H1 (cell line): Measurements from ENCODE around the gene MCUR1. TPM values are rescaled to one million over a fixed set of nuclear protein-coding genes. Genes with fewer than 3 reads are reported as not detected.
"Not testable (repeated sequence)": the region's sequence is repeated elsewhere in the genome, so short reads cannot be mapped to it uniquely, and the experiment has no call there.

Source experiments
- CTCF ChIA-PET: fragments of 300-600 bp; sonication (Branson Sonifier 250); formaldehyde crosslinking; loops from one replicate; lab custom pipeline; 2021; ENCODE audit not compliant: partially characterized antibody; lab: Charles Lee
- POLR2A ChIA-PET: fragments of 300-600 bp; sonication (Branson Sonifier 250); formaldehyde crosslinking; loops from one replicate; lab custom pipeline; 2021; ENCODE audit warnings: inconsistent platforms; ENCODE audit not compliant: partially characterized antibody; lab: Charles Lee
- DNase-seq, 2 experiments: peaks; one replicate each; pipeline versions ENCODE4 v3.0.0 to v3.0.0-alpha.2; 2010 to 2022; ENCODE audit warnings: low spot score in 2 of 2, low read depth in 1 of 2, mixed read lengths in 1 of 2
- FAIRE-seq: peaks from 2 replicates; lab custom pipeline; 2011; peaks lifted over from hg19 to GRCh38; lab: Jason Lieb, UNC
- H2AFZ ChIP-seq: 2 replicates; pipeline ENCODE4 v1.8.1; 2012; ENCODE audit warnings: low read length, inconsistent platforms
- H2AK5ac ChIP-seq: 2 replicates; pipeline ENCODE4 v1.6.1; 2013; ENCODE audit warnings: low read depth, low read length
- H2BK120ac ChIP-seq: replicated peaks from 2 replicates; pipeline ENCODE3; 2013; ENCODE audit warnings: low read depth, low read length, inconsistent platforms
- H2BK12ac ChIP-seq: 2 replicates; pipeline ENCODE4 v1.6.1; 2013; ENCODE audit warnings: low read depth, low read length
- H2BK15ac ChIP-seq: 2 replicates; pipeline ENCODE4 v1.6.1; 2013; ENCODE audit warnings: low read length
- H2BK20ac ChIP-seq: 2 replicates; pipeline ENCODE4 v1.6.1; 2013; ENCODE audit warnings: low read length
- H2BK5ac ChIP-seq: 2 replicates; pipeline ENCODE4 v1.6.1; 2013; ENCODE audit warnings: low read depth, low read length
- H3K14ac ChIP-seq: 2 replicates; pipeline ENCODE4 v1.6.1; 2013; ENCODE audit warnings: inconsistent platforms; ENCODE audit not compliant: insufficient read length
- H3K18ac ChIP-seq: 2 replicates; pipeline ENCODE4 v1.6.1; 2013; ENCODE audit warnings: low read length; ENCODE audit errors: extremely low read depth
- H3K23ac ChIP-seq: 2 replicates; pipeline ENCODE4 v1.6.1; 2013; ENCODE audit warnings: inconsistent platforms; ENCODE audit not compliant: insufficient read length
- H3K23me2 ChIP-seq: 2 replicates; pipeline ENCODE4 v1.6.1; 2013; ENCODE audit warnings: low read depth, low read length
- H3K27ac ChIP-seq: 2 replicates; pipeline ENCODE4 v1.6.1; 2011; ENCODE audit warnings: low read depth, low read length, inconsistent platforms
- H3K27me3 ChIP-seq, 4 experiments: replicated peaks in 1 of 4; 1 replicate in 1 of 4; 2 replicates in 3 of 4; pipeline versions ENCODE4 v1.6.1 to v1.8.1; 2011 to 2013; ENCODE audit warnings: low read length in 3 of 4, mild to moderate bottlenecking in 3 of 4, inconsistent platforms in 2 of 4, mixed read lengths in 2 of 4, moderate library complexity in 1 of 4; ENCODE audit not compliant: control insufficient read depth in 3 of 4, insufficient read depth in 3 of 4; ENCODE audit errors: extremely low read depth in 1 of 4
- H3K36me3 ChIP-seq, 4 experiments: 2 replicates each; pipeline versions ENCODE4 v1.6.1 to v1.8.1; 2011 to 2013; ENCODE audit warnings: mild to moderate bottlenecking in 4 of 4, low read length in 3 of 4, moderate library complexity in 2 of 4, control low read depth in 1 of 4, inconsistent platforms in 1 of 4; ENCODE audit not compliant: insufficient read depth in 4 of 4, control insufficient read depth in 2 of 4
- H3K4ac ChIP-seq: replicated peaks from 2 replicates; pipeline ENCODE3; 2013; ENCODE audit warnings: low read length, low read depth, mixed read lengths, inconsistent platforms; ENCODE audit not compliant: insufficient read length
- H3K4me1 ChIP-seq, 4 experiments: replicated peaks in 1 of 4; 1 replicate in 1 of 4; 2 replicates in 3 of 4; pipeline versions ENCODE4 v1.6.1 to v1.8.1; 2011 to 2013; ENCODE audit warnings: low read length in 3 of 4, inconsistent platforms in 2 of 4, mixed read lengths in 1 of 4; ENCODE audit not compliant: insufficient read depth in 4 of 4, control insufficient read depth in 3 of 4
- H3K4me2 ChIP-seq, 2 experiments: 2 replicates each; pipeline versions ENCODE4 v1.6.1 to v1.8.1; 2011 to 2013; ENCODE audit warnings: low read depth in 2 of 2, low read length in 2 of 2, control low read depth in 1 of 2, inconsistent platforms in 1 of 2, mild to moderate bottlenecking in 1 of 2; ENCODE audit not compliant: insufficient read depth in 1 of 2
- H3K4me3 ChIP-seq, 4 experiments: fragments of 200-600, 300-600 bp in 1 of 4; sonication (generic), shearing (Covaris generic), sonication (Bioruptor Twin) in 1 of 4; 2 replicates each; pipeline versions ENCODE4 v1.5.1 to v1.8.1; 2011 to 2016; ENCODE audit warnings: low read length in 4 of 4, low read depth in 3 of 4, control low read depth in 2 of 4, inconsistent platforms in 2 of 4, mild to moderate bottlenecking in 2 of 4, mixed read lengths in 1 of 4, moderate library complexity in 1 of 4; ENCODE audit not compliant: insufficient read depth in 2 of 4; ENCODE audit errors: extremely low read depth in 1 of 4
- H3K56ac ChIP-seq: replicated peaks from 2 replicates; pipeline ENCODE3; 2013; ENCODE audit warnings: low read depth, mild to moderate bottlenecking, mixed read lengths, low read length, inconsistent platforms; ENCODE audit not compliant: insufficient read length
- H3K79me1 ChIP-seq: 2 replicates; pipeline ENCODE4 v1.6.1; 2013; ENCODE audit warnings: low read depth, low read length, control low read depth
- H3K79me2 ChIP-seq, 2 experiments: 2 replicates each; pipeline versions ENCODE4 v1.6.1 to v1.8.1; 2012 to 2013; ENCODE audit warnings: low read length in 2 of 2, mild to moderate bottlenecking in 2 of 2, inconsistent platforms in 1 of 2; ENCODE audit not compliant: insufficient read depth in 2 of 2, control insufficient read depth in 1 of 2
- H3K9ac ChIP-seq, 4 experiments: replicated peaks in 1 of 4; 1 replicate in 1 of 4; 2 replicates in 3 of 4; pipeline versions ENCODE4 v1.6.1 to v1.8.1; 2011 to 2013; ENCODE audit warnings: low read depth in 3 of 4, low read length in 3 of 4, control low read depth in 2 of 4, mild to moderate bottlenecking in 2 of 4, moderate library complexity in 2 of 4, inconsistent platforms in 1 of 4; ENCODE audit errors: extremely low read depth in 1 of 4
- H3K9me3 ChIP-seq, 2 experiments: 2 replicates each; pipeline versions ENCODE4 v1.6.1 to v1.8.1; 2012 to 2013; ENCODE audit warnings: mild to moderate bottlenecking in 2 of 2, moderate library complexity in 2 of 2, control low read depth in 1 of 2, inconsistent platforms in 1 of 2, low read depth in 1 of 2, low read length in 1 of 2, mixed read lengths in 1 of 2; ENCODE audit not compliant: insufficient read depth in 2 of 2
- H4K20me1 ChIP-seq, 2 experiments: replicated peaks in 1 of 2; 2 replicates each; pipeline versions ENCODE3 to v1.8.1; 2011 to 2013; ENCODE audit warnings: inconsistent platforms in 2 of 2, low read length in 2 of 2, mild to moderate bottlenecking in 1 of 2; ENCODE audit not compliant: insufficient read depth in 2 of 2, control insufficient read depth in 1 of 2
- H4K5ac ChIP-seq: 2 replicates; pipeline ENCODE4 v1.6.1; 2013; ENCODE audit warnings: low read length, low read depth, mixed read lengths, inconsistent platforms; ENCODE audit not compliant: insufficient read length
- H4K8ac ChIP-seq: 2 replicates; pipeline ENCODE4 v1.8.0; 2013; ENCODE audit warnings: mild to moderate bottlenecking, moderate library complexity, low read length, inconsistent platforms; ENCODE audit not compliant: insufficient read depth; ENCODE audit errors: extremely low read depth
- H4K91ac ChIP-seq: replicated peaks from 2 replicates; pipeline ENCODE3; 2013; ENCODE audit warnings: low read length, mixed read lengths, inconsistent platforms; ENCODE audit not compliant: insufficient read length
- WGBS, 2 experiments: shearing (Covaris generic) in 1 of 2; methylation state at CpG; one replicate each; pipeline versions ENCODE4 v1.1.6 to v1.1.7; 2013 to 2015; ENCODE audit warnings: low lambda C conversion rate in 2 of 2, mixed read lengths in 2 of 2, inconsistent platforms in 1 of 2, low coverage in 1 of 2, missing lambda C conversion rate in 1 of 2; ENCODE audit not compliant: insufficient replicate concordance in 2 of 2, insufficient coverage in 1 of 2, insufficient read length in 1 of 2; ENCODE audit errors: extremely low coverage in 1 of 2, missing lambda C conversion rate in 1 of 2; 5-methylcytosine and 5-hydroxymethylcytosine counted together
- polyA plus RNA-seq, 7 experiments: library from polyadenylated mRNA; depleted of rRNA in 3 of 7; stranded (reverse) in 5 of 7; unstranded in 2 of 7; fragments of >200 nt in 5 of 7; fragments of 200-250 nt in 2 of 7; gene quantifications; 1 replicate in 5 of 7; 2 replicates in 1 of 7; 4 replicates in 1 of 7; pipeline versions ENCODE4 v1.2.1 to v1.2.3, GENCODE V29; 2011 to 2013; ENCODE audit warnings: missing spikeins in 2 of 7, mixed read lengths in 2 of 7
- total RNA-seq: library from RNA; stranded (reverse); fragmentation: NEBNext Ultra II Directional; extraction: Animal tissue kit (Norgen Biotek cat#: 25700); gene quantifications from 2 replicates; pipeline ENCODE4 v1.2.1, GENCODE V29; 2021

The MCUR1 gene
- total and polyA plus RNA-seq, 2 of the 8 experiments (the other 6 are each of a cell fraction or from before 2014, with no cell fraction given), result 9.6 to 37.3 TPM

- H2BK12ac ChIP-seq, H2AFZ ChIP-seq, FAIRE-seq, H3K79me2 ChIP-seq, H3K9ac ChIP-seq, H4K8ac ChIP-seq, H2BK20ac ChIP-seq, H3K9me3 ChIP-seq, H4K20me1 ChIP-seq, H3K79me1 ChIP-seq, H3K56ac ChIP-seq, H2BK5ac ChIP-seq, H3K18ac ChIP-seq, H2AK5ac ChIP-seq, H3K4me2 ChIP-seq, H3K23me2 ChIP-seq, H3K14ac ChIP-seq, H4K91ac ChIP-seq, H3K4ac ChIP-seq, H3K4me1 ChIP-seq, H3K4me3 ChIP-seq, H2BK120ac ChIP-seq, H3K23ac ChIP-seq, H3K27ac ChIP-seq, DNase-seq, POLR2A ChIA-PET, H2BK15ac ChIP-seq, H3K36me3 ChIP-seq, H4K5ac ChIP-seq, H3K27me3 ChIP-seq: not testable (repeated sequence)
- WGBS, 2 experiments, result 86% methylated on average over 8 of the region's 8 CpGs; no CpG with 5 or more reads in 1 of the 2 experiments
- CTCF ChIA-PET, result interaction anchor here (1.0 to 3.1 kb wide), 4 partner anchors 10 to 287 kb away, joined by 3 to 11 read pairs (median 4); no protein-coding TSS in a partner anchor
These were observed 34.2 kb downstream of the MCUR1 start for GRCh38 chr6:13780162-13780561.
